HepG2 (cell line): Measurements from ENCODE around the gene DDI2. TPM values are rescaled to one million over a fixed set of nuclear protein-coding genes. Genes with fewer than 3 reads are reported as not detected.

ENCODE experiments used
- AHDC1 ChIP-seq: sonication (generic); formaldehyde crosslinking; IDR thresholded peaks from 2 replicates; pipeline ENCODE4 v1.5.1; 2020; ENCODE audit warnings: mild to moderate bottlenecking, missing genetic modification reagents, borderline replicate concordance
- CBX2 ChIP-seq, 2 experiments: fragments of 200-600 bp in 1 of 2; sonication (generic); formaldehyde crosslinking in 1 of 2; IDR thresholded peaks; 2 replicates each; pipeline versions ENCODE4 v1.7.0 to v1.8.1; 2018 to 2022; ENCODE audit warnings: low read depth in 2 of 2, low read length in 1 of 2, mild to moderate bottlenecking in 1 of 2, missing genetic modification reagents in 1 of 2
- CENPBD1 ChIP-seq: sonication (generic); formaldehyde crosslinking; IDR thresholded peaks from 2 replicates; pipeline ENCODE4 v1.8.0; 2022; ENCODE audit warnings: missing genetic modification reagents, low read depth, mild to moderate bottlenecking, borderline replicate concordance
- IRF2 ChIP-seq: IDR thresholded peaks from 2 replicates; pipeline ENCODE4 v1.6.1; 2018; ENCODE audit warnings: missing genetic modification reagents, missing compliant biosample characterization
- JUN ChIP-seq: sonication (generic); formaldehyde crosslinking; IDR thresholded peaks from 2 replicates; pipeline ENCODE4 v1.4.0; 2020; ENCODE audit warnings: mild to moderate bottlenecking, missing genetic modification reagents
- KDM5B ChIP-seq: sonication (generic); formaldehyde crosslinking; IDR thresholded peaks from 2 replicates; pipeline ENCODE4 v1.4.0; 2020; ENCODE audit warnings: missing genetic modification reagents, mild to moderate bottlenecking, borderline replicate concordance
- KLF9 ChIP-seq: IDR thresholded peaks from 2 replicates; pipeline ENCODE4 v1.6.1; 2016; ENCODE audit warnings: low read depth
- MAF1 ChIP-seq: sonication (generic); formaldehyde crosslinking; IDR thresholded peaks from 2 replicates; pipeline ENCODE4 v1.5.0; 2020; ENCODE audit warnings: missing genetic modification reagents, borderline replicate concordance
- MAFG ChIP-seq: sonication (generic); formaldehyde crosslinking; IDR thresholded peaks from 2 replicates; pipeline ENCODE4 v1.5.1; 2020; ENCODE audit warnings: mild to moderate bottlenecking, missing genetic modification reagents
- NCOA5 ChIP-seq: sonication (generic); formaldehyde crosslinking; IDR thresholded peaks from 2 replicates; pipeline ENCODE4 v1.4.0; 2020; ENCODE audit warnings: missing genetic modification reagents
- NFIB ChIP-seq: sonication (generic); formaldehyde crosslinking; IDR thresholded peaks from 2 replicates; pipeline ENCODE4 v1.9.0; 2021; ENCODE audit warnings: missing genetic modification reagents, mild to moderate bottlenecking, borderline replicate concordance
- POLR2A ChIP-seq, 2 experiments: IDR thresholded peaks; 2 replicates each; pipeline ENCODE4 v1.6.1; 2011; ENCODE audit warnings: low read depth in 2 of 2, low read length in 2 of 2, mild to moderate bottlenecking in 1 of 2, moderate library complexity in 1 of 2; ENCODE audit not compliant: insufficient read depth in 1 of 2
- POLR2G ChIP-seq: fragments of 200-400 bp; formaldehyde crosslinking; IDR thresholded peaks from 2 replicates; pipeline ENCODE4 v1.6.1; 2018; ENCODE audit warnings: mild to moderate bottlenecking, low read depth, low read length, moderate library complexity
- RNF2 ChIP-seq: fragments of 450-650 bp; conservative IDR thresholded peaks from 2 replicates; pipeline ENCODE4 v1.6.1; 2016; ENCODE audit warnings: low read depth
- RORA ChIP-seq: sonication (generic); formaldehyde crosslinking; IDR thresholded peaks from 2 replicates; pipeline ENCODE4 v1.5.0; 2020; ENCODE audit warnings: mild to moderate bottlenecking, missing genetic modification reagents, moderate library complexity
- SAP130 ChIP-seq: IDR thresholded peaks from 2 replicates; pipeline ENCODE4 v1.6.1; 2016; ENCODE audit warnings: low read depth
- SIN3A ChIP-seq: IDR thresholded peaks from 2 replicates; pipeline ENCODE4 v1.6.1; 2011; ENCODE audit warnings: low read depth, mild to moderate bottlenecking, control low read depth, low read length, borderline replicate concordance
- ZFP37 ChIP-seq: sonication (generic); formaldehyde crosslinking; IDR thresholded peaks from 2 replicates; pipeline ENCODE4 v1.4.0; 2020; ENCODE audit warnings: missing genetic modification reagents, borderline replicate concordance
- ZNF280D ChIP-seq: sonication (generic); formaldehyde crosslinking; IDR thresholded peaks from 2 replicates; pipeline ENCODE4 v1.5.1; 2020; ENCODE audit warnings: mild to moderate bottlenecking, missing genetic modification reagents
- ZNF431 ChIP-seq: sonication (generic); formaldehyde crosslinking; IDR thresholded peaks from 2 replicates; pipeline ENCODE4 v1.9.0; 2022; ENCODE audit warnings: missing genetic modification reagents, low read depth, mild to moderate bottlenecking, borderline replicate concordance
- ZNF619 ChIP-seq: sonication (generic); formaldehyde crosslinking; IDR thresholded peaks from 2 replicates; pipeline ENCODE4 v1.4.0; 2020; ENCODE audit warnings: mild to moderate bottlenecking, missing genetic modification reagents
- ZNF678 ChIP-seq: sonication (generic); formaldehyde crosslinking; IDR thresholded peaks from 2 replicates; pipeline ENCODE4 v1.4.0; 2020; ENCODE audit warnings: mild to moderate bottlenecking, missing genetic modification reagents
- ZNF883 ChIP-seq: sonication (generic); formaldehyde crosslinking; IDR thresholded peaks from 2 replicates; pipeline ENCODE4 v1.5.1; 2020; ENCODE audit warnings: mild to moderate bottlenecking, missing genetic modification reagents; ENCODE audit errors: not compliant biosample characterization
- ZSCAN9 ChIP-seq: IDR thresholded peaks from 2 replicates; pipeline ENCODE4 v1.6.1; 2016; ENCODE audit warnings: borderline replicate concordance
- polyA plus RNA-seq, 8 experiments: library from polyadenylated mRNA; depleted of rRNA in 3 of 8; stranded (reverse) in 7 of 8; unstranded in 1 of 8; fragments of >200 nt; fragmentation: Illumina TruSeq in 4 of 8; extraction: Trizol in 4 of 8; gene quantifications; 2 replicates each; pipeline versions ENCODE4 v1.2.1 to v1.2.3, GENCODE V29; 2011 to 2016; ENCODE audit warnings: low read depth in 4 of 8, missing spikeins in 1 of 8, mixed read lengths in 1 of 8; ENCODE audit not compliant: insufficient read depth in 1 of 8
- total RNA-seq, 5 experiments: library from RNA; depleted of rRNA; stranded (reverse); fragments of >200 nt; fragmentation: Illumina TruSeq; extraction: Trizol; gene quantifications; 2 replicates each; pipeline ENCODE4 v1.2.3, GENCODE V29; 2016; ENCODE audit warnings: low read depth in 1 of 5

DDI2 gene
- total and polyA plus RNA-seq, 2 of the 13 experiments (the other 11 are each of a cell fraction or from before 2014, with no cell fraction given) = 8.5 to 25.7 TPM

- TF ChIP-seq ZSCAN9 (no peak), MAF1 (CRISPR knock-in tag) (no peak), ZNF678 (CRISPR knock-in tag) (no peak), CBX2 (IDR thresholded peaks at IDR 0.05; ENCODE audit: low read depth, low read length) (no peak), CBX2 (CRISPR knock-in tag; IDR thresholded peaks at IDR 0.05; ENCODE audit: low read depth) (no peak), NFIB (CRISPR knock-in tag) (no peak), AHDC1 (CRISPR knock-in tag) (no peak), POLR2G (peak; percentile 73), KLF9 (CRISPR knock-in tag) (no peak), CENPBD1 (no peak), ZNF883 (CRISPR knock-in tag) (no peak), ZNF280D (CRISPR knock-in tag) (no peak), RNF2 (no peak), ZNF431 (CRISPR knock-in tag) (no peak), SIN3A (peak; percentile 34; the same call in 1 of the 2 replicates), ZFP37 (CRISPR knock-in tag) (no peak), ZNF619 (CRISPR knock-in tag) (no peak), RORA (CRISPR knock-in tag) (no peak), KDM5B (CRISPR knock-in tag) (no peak), POLR2A (IDR thresholded peaks at IDR 0.05; ENCODE audit: insufficient read depth in 1 of 2, low read depth in 2 of 2, low read length in 2 of 2) (peak; percentile 19 to 56; a peak in 1 of 4 replicates), NCOA5 (CRISPR knock-in tag) (no peak), IRF2 (CRISPR knock-in tag) (no peak), MAFG (CRISPR knock-in tag) (no peak), SAP130 (peak; percentile 24; the same call in 1 of the 2 replicates), JUN (CRISPR knock-in tag) (no peak)
These were observed 66.8 kb downstream of the DDI2 start, which contains the start of gene PLEKHM2 (continued) for GRCh38 chr1:15684042-15684461.
